Activated B cell treated with CpG ODN at 0.5 μM for 24 hours (primary cell): Measurements from ENCODE around the gene STRBP. TPM values are rescaled to one million over a fixed set of nuclear protein-coding genes. Genes with fewer than 3 reads are reported as not detected.
"Not testable (repeated sequence)": the region's sequence is repeated elsewhere in the genome, so short reads cannot be mapped to it uniquely, and the experiment has no call there.

ENCODE experiments used
- ATAC-seq: fragments of 200-7000 bp; cut with Tn5 transposase; one replicate; pipeline ENCODE4 v1.10.0; 2021; ENCODE audit warnings: low read depth, mild to moderate bottlenecking, moderate library complexity
- CTCF ChIA-PET: fragments of 350-600 bp; sonication (Branson Sonifier 250); formaldehyde crosslinking; loops from one replicate; lab custom pipeline; 2021; ENCODE audit warnings: antibody characterized with exemption; lab: Charles Lee
- POLR2A ChIA-PET: fragments of 350-600 bp; sonication (Branson Sonifier 250); formaldehyde crosslinking; loops from one replicate; lab custom pipeline; 2021; ENCODE audit warnings: antibody characterized with exemption; lab: Charles Lee
- DNase-seq: peaks from one replicate; pipeline ENCODE4 v3.0.0; 2022
- H3K27ac Mint-ChIP-seq: one replicate; pipeline ENCODE4 v1.8.0; 2020; ENCODE audit warnings: mixed read lengths
- H3K27me3 Mint-ChIP-seq: one replicate; pipeline ENCODE4 v1.8.0; 2021; ENCODE audit warnings: mixed read lengths
- H3K36me3 Mint-ChIP-seq: one replicate; pipeline ENCODE4 v1.8.0; 2021; ENCODE audit warnings: low read depth, mixed read lengths
- H3K4me1 Mint-ChIP-seq: one replicate; pipeline ENCODE4 v1.8.0; 2021; ENCODE audit warnings: mixed read lengths
- H3K4me3 Mint-ChIP-seq: one replicate; pipeline ENCODE4 v1.8.0; 2020; ENCODE audit warnings: mild to moderate bottlenecking, mixed read lengths
- H3K9me3 Mint-ChIP-seq: one replicate; pipeline ENCODE4 v1.8.0; 2020; ENCODE audit warnings: mixed read lengths
- intact Hi-C: fragments of 100-400 bp; cut with micrococcal nuclease; formaldehyde crosslinking; loops from one replicate; pipeline ENCODE4 v1.15.1; 2024
- total RNA-seq: library from RNA; stranded (reverse); gene quantifications from 2 replicates; pipeline ENCODE4 v1.2.3, GENCODE V29; 2022
- TF ChIP-seq, protein P1 (sequence below): fragments of 200-600 bp; IDR thresholded peaks from one replicate; pipeline ENCODE4 v1.8.0; 2022; ENCODE audit warnings: antibody characterized with exemption, mild to moderate bottlenecking

The STRBP gene
- total RNA-seq, 1 donor from 2014 or later: 127 TPM

DNA sequence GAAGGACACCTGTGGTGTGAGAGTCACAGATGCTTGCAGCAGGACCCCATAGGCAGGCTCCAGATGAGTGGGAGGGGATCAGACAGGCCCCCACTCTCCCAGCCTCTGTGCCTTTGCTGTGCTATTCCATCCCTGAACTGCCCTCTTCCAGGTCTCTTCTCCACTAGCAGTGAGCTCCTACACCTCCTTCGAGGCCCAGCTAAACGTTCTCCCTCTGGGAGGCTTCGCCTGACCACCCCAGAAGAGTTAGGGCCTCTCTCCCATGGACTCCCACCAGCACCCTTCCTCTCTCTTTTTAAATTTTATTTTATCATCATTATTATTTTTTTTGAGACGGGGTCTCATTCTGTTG is 35.9 kb upstream of the STRBP start:
- CTCF ChIA-PET: interaction anchor here (0.8 to 1.0 kb wide), 2 partner anchors 46 to 67 kb away, joined by 3 read pairs; no protein-coding TSS in a partner anchor
- DNase-seq (no peak), ATAC-seq (no peak)
- POLR2A ChIA-PET: interaction anchor here (1.0 to 1.4 kb wide), 5 partner anchors 18 to 129 kb away, joined by 3 to 18 read pairs (median 5); partner anchors contain the start of gene STRBP
- H3K27me3 Mint-ChIP-seq: no peaks in the 10 kb centered on the region
- H3K27ac Mint-ChIP-seq: no peak overlapping the region
- intact Hi-C loops: loop anchor here (5.0 kb wide), 1 partner anchor 37 kb away; the partner anchor contains the start of gene STRBP
- no peaks in the 10 kb centered on the region for H3K9me3 Mint-ChIP-seq
- peaks cover 14% of the 10 kb centered on the region for H3K4me1 Mint-ChIP-seq
- H3K4me3 Mint-ChIP-seq: no peak overlapping the region
- H3K36me3 Mint-ChIP-seq: no peaks in the 10 kb centered on the region
- TF ChIP-seq, protein P1, sequence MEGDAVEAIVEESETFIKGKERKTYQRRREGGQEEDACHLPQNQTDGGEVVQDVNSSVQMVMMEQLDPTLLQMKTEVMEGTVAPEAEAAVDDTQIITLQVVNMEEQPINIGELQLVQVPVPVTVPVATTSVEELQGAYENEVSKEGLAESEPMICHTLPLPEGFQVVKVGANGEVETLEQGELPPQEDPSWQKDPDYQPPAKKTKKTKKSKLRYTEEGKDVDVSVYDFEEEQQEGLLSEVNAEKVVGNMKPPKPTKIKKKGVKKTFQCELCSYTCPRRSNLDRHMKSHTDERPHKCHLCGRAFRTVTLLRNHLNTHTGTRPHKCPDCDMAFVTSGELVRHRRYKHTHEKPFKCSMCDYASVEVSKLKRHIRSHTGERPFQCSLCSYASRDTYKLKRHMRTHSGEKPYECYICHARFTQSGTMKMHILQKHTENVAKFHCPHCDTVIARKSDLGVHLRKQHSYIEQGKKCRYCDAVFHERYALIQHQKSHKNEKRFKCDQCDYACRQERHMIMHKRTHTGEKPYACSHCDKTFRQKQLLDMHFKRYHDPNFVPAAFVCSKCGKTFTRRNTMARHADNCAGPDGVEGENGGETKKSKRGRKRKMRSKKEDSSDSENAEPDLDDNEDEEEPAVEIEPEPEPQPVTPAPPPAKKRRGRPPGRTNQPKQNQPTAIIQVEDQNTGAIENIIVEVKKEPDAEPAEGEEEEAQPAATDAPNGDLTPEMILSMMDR: no peak

DNA sequence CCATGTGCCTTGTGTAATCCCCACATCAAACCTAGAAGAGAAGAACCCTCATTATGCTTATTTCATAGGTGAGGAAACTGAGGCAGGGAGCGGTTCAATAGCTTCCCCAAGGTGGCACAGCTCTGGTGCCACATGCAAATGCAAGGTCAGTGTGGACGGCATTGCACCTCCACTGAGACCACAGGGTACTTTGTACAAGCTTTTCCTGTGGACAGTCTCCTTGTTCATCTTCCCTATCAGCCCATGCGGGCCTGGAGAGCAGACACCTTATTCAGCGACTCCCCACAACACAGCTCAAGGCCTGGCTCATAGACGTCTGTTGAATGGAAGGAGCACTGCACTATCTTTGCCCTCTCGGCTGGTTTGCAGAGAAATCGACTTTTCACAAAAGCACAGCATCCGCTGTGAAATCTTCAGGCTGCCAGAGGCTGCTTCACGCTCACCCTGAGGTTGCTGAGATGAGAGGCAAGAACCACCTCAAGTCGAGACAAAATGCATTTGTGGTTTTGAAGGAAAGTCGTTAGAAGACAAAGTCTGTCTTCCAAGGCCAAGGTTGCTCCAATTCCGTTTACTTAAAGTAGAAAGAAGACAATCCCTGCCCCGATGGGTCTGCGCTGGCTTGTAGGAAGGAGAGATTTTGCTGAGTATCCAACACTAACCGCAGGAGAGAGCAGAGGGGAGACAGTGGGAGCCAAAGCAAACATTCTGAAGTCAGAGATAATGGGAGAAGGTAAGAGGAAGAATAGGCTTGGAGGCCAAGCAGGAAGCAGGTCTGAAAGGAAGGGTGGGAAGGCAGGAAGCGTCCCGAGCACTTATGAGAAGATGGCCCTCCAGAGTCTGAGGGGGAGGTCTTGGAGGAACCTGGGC is 34.2 kb upstream of the STRBP start:
- no peaks in the 10 kb centered on the region for H3K9me3 Mint-ChIP-seq
- peaks cover 14% of the 10 kb centered on the region for H3K4me1 Mint-ChIP-seq
- no peak overlapping the region for H3K4me3 Mint-ChIP-seq
- ATAC-seq (no peak), DNase-seq (no peak)
- CTCF ChIA-PET: no interaction called here
- intact Hi-C loops: loop anchor here (5.0 kb wide), 1 partner anchor 35 kb away; the partner anchor contains the start of gene STRBP
- H3K36me3 Mint-ChIP-seq: no peaks in the 10 kb centered on the region
- TF ChIP-seq, protein P1: no peak
- no peaks in the 10 kb centered on the region for H3K27me3 Mint-ChIP-seq
- POLR2A ChIA-PET: no interaction called here
- H3K27ac Mint-ChIP-seq: no peak overlapping the region

DNA sequence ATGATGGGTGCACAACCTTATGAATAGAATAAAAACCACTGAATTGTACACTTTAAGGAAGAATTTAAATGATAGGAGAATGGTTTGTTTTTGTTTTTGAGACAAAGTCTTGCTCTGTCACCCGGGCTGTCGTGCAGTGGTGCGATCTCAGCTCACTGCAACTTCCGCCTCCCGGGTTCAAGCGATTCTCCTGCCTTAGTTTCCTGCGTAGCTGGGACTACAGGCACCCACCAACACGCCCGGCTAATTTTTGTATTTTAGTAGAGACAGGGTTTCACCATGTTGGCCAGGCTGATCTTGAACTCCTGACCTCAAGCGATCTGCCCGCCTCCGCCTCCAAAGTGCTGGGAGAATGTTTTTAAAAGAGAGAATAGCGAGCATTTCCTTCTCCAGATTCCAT is 33.5 kb upstream of the STRBP start:
- H3K9me3 Mint-ChIP-seq, DNase-seq, ATAC-seq, H3K4me3 Mint-ChIP-seq, POLR2A ChIA-PET, H3K27ac Mint-ChIP-seq, H3K27me3 Mint-ChIP-seq, H3K36me3 Mint-ChIP-seq: not testable (repeated sequence)
- peaks cover 14% of the 10 kb centered on the region for H3K4me1 Mint-ChIP-seq
- intact Hi-C loops: loop anchor here (5.0 kb wide), 1 partner anchor 35 kb away; the partner anchor contains the start of gene STRBP
- CTCF ChIA-PET: interaction anchor here (0.5 kb wide), 1 partner anchor 23 kb away, joined by 3 read pairs; no protein-coding TSS in a partner anchor

DNA sequence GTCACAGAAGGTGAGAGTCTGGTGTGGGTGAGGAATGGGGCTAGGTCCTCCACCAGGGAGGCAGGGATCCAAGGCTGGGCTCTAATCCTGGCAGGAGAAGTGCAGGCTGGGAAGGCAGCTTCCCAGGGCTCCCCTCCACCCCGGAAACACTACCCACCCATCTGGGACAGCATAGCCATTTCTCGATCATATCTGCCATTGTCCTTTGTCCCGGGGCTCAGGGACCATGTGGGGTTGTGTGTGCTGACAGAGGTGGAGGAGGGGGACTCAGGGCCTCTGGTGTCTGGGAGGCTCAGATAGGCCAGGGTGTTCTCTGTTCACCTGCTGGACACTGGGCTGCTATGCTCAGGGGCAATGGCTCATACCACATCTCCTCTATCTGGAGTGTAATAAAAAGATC is 32.2 kb upstream of the STRBP start:
- Mint-ChIP-seq H3K27ac (no peak overlapping the region), H3K36me3 (no peaks in the 10 kb centered on the region), H3K4me1 (peaks cover 14% of the 10 kb centered on the region), H3K9me3 (no peaks in the 10 kb centered on the region), H3K4me3 (no peak overlapping the region), H3K27me3 (no peaks in the 10 kb centered on the region)
- intact Hi-C loops: loop anchor here (5.0 kb wide), 1 partner anchor 33 kb away; the partner anchor contains the start of gene STRBP
- ATAC-seq (no peak), DNase-seq (no peak)
- ChIA-PET CTCF (no interaction called here), POLR2A (interaction anchor here (0.5 to 0.7 kb wide), 3 partner anchors 16 to 113 kb away, joined by 6 to 9 read pairs (median 8); no protein-coding TSS in a partner anchor)
- TF ChIP-seq, protein P1: no peak

DNA sequence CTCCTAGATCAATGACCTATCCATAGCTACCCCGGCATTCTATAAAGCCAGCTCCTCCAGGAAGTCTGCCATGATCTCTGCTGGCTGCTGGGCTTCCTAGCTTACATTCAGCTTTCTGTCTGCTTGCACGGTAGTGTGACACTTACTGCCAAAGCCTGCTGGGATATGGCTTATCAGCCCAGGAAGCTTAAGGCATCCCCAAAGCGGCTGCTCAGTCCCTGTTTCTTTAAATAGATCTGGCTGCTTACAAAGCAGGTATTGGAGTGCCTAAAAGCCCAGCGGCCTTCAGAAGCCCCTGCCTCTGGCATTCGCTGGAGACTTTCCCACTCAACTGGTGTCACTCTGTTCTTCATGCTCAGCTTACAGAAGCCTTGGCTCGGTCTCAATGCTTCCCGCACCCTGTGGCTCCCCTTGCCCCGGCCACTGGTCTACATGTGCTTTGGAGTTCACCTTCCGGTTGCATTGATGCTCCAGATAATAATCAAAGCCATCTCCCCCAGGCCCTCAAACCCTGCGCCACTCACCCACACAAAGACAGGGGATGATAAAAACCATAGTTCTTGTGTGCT is 31.3 kb upstream of the STRBP start:
- ChIA-PET CTCF (no interaction called here), POLR2A (no interaction called here)
- no peak for DNase-seq
- no peaks in the 10 kb centered on the region for H3K9me3 Mint-ChIP-seq
- intact Hi-C loops: loop anchor here (5.0 kb wide), 1 partner anchor 32 kb away; the partner anchor contains the start of gene STRBP
- H3K27ac Mint-ChIP-seq: no peak overlapping the region
- peaks cover 4% of the 10 kb centered on the region for H3K4me1 Mint-ChIP-seq
- ATAC-seq: no peak
- no peaks in the 10 kb centered on the region for H3K36me3 Mint-ChIP-seq
- H3K4me3 Mint-ChIP-seq: no peak overlapping the region
- TF ChIP-seq, protein P1: no peak
- no peaks in the 10 kb centered on the region for H3K27me3 Mint-ChIP-seq
